HK-2 (cell line): ENCODE data around the gene ATPAF1.
A peak's percentile ranks its signal among the peaks of the same experiment; 100 is the strongest.
"Not testable (repeated sequence)": the region's sequence is repeated elsewhere in the genome, so short reads cannot be mapped to it uniquely, and the experiment has no call there.

Experiments
- DNase-seq: peaks from one replicate; pipeline ENCODE4 v3.0.0-alpha.2; 2018; ENCODE audit not compliant: unreplicated experiment

Gene ATPAF1, protein sequence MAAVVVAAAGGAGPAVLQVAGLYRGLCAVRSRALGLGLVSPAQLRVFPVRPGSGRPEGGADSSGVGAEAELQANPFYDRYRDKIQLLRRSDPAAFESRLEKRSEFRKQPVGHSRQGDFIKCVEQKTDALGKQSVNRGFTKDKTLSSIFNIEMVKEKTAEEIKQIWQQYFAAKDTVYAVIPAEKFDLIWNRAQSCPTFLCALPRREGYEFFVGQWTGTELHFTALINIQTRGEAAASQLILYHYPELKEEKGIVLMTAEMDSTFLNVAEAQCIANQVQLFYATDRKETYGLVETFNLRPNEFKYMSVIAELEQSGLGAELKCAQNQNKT

DNA sequence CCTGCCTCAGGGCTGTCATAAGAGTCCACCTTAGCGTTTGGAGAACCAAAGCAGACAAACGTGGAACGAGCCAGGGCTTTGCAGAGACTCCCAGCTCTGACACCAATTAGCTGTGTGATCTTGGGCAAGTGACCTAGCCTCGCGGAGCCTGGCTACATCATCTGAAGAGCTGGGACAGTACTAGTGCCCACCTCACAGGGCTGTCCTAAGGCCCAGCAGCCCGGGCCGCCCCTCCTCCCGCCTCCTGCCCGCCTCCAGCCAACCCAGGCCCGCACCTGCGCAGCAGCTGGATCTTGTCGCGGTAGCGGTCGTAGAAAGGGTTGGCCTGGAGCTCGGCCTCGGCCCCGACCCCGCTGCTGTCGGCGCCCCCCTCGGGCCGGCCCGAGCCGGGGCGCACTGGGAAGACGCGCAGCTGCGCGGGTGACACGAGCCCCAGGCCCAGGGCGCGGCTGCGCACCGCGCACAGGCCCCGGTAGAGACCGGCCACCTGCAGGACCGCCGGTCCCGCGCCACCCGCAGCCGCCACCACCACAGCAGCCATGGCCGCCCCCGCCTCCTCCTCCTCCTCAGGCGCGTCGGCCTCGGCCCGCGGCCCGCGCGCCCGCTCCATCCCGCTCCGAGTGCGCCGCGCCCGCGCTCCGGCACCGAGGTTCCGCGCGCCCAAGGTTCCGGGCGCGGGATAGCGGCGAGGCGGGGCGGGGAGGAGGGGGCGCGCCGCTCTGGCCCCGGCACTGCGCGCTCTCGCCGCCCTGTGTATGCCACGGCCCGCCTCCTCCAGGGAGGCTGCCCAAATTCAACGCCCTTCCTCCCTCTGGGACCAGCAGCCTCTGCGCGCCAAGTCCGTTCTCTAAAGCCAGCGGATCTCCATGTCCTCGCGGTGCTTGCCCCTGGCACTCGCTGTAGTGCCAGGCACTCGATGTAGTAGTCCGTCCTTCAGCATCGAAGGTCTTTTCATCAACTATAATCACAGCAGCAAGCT lies at the start of gene ATPAF1:
Gene ATPAF1 (minus strand): TSS at position 583 of the 979 bp plus-strand sequence. CDS start 42 bp downstream, at position 541.
- DNase-seq: peak; percentile 49

GRCh38 chr1:46717654-46718053 lies 49.5 kb upstream of the ATPAF1 start:
- DNase-seq: no peak

DNA sequence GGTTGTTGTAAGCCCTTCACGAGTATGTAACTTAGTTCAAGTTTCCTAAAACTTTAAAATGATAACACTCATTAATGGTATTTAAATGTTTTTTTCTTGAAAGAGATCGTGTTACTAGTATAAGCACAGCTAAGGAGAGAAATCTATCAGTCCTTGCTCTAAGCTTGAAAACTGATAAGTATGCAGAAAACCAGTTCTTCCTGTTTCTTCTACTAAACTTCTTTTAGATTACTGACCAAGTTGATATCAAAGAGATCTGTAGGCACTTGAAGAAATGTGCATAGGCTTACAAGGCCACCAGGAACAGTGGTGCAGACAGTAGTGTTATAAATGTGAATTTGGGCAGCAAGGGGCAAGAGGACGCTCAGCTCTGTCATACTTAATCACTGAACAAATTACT lies 46.8 kb upstream of the ATPAF1 start:
- DNase-seq: no peak

DNA sequence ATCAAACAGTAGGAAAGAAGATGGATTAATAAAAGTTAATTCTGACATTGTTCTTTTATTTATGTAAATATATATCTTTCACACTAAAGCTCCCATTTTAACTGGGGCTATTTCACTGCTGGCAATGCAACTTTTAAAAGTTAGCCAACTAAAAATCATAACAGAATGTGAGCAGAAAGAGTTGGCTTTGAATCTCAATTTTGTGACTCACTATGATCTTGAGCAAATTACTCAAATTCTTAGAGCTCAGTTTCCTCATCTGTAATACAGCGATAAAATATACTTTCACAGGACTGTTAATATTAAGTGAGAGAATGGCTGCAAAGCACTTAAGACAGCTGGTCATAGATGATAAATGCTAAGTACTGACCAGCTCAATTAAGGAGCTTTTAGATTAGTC lies 40.0 kb upstream of the ATPAF1 start:
- no peak for DNase-seq

DNA sequence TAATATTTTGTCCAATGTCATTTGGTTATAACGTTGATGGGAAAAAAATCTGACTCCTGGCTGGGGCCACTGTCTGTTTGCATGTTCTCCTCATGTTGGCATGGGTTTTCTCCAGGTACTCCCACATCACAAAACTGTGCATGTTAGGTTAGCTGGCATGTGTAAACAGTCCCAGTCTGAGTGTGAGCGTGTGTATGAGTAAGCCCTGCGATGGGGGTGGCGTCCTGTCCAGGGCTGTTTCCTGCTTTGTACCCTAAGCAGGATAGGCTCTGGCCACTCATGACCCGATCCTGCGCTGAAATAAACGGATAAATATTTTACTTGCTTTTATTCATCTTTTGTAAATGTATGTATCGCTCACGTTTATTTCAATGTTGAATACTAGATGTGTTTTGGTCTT lies 37.2 kb upstream of the ATPAF1 start:
- DNase-seq: no peak

DNA sequence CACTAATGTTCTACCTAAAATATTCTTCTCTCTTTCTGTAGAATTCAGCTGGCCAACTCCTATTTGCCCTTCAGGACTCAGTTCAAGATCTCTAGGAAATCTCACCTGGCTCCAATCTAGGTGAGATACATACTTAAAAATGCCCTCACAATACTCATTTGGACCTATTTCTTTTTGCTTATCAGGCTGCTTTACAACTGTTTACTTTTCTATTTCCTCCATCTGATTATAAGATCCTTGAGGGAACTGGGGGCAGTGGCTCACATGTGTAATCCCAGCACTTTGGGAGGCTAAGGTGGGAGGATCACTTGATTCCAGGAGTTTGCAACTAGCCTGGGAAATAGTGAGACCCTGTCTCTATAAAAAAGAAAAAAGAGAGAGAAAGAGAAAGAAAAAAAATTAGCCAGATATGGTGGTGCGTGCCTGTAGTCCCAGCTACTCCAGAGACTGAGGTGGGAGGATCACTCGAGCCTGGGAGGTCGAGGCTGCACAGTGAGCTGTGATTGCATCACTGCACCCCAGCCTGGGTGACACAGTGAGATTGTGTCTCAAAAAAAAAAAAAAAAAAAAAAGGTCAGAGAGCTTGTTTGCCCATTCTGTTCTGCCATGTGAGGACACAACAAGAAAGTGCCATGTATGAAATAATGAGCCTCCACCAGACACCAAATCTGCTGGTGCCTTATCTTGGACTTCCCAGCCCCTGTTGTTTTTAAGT lies 35.9 kb upstream of the ATPAF1 start:
- DNase-seq: no peak

GRCh38 chr1:46699666-46700065 lies 31.5 kb upstream of the ATPAF1 start:
- DNase-seq: no peak

GRCh38 chr1:46697053-46697452 lies 28.9 kb upstream of the ATPAF1 start:
- no peak for DNase-seq

GRCh38 chr1:46694676-46695075 lies 26.5 kb upstream of the ATPAF1 start:
- not testable (repeated sequence) for DNase-seq

DNA sequence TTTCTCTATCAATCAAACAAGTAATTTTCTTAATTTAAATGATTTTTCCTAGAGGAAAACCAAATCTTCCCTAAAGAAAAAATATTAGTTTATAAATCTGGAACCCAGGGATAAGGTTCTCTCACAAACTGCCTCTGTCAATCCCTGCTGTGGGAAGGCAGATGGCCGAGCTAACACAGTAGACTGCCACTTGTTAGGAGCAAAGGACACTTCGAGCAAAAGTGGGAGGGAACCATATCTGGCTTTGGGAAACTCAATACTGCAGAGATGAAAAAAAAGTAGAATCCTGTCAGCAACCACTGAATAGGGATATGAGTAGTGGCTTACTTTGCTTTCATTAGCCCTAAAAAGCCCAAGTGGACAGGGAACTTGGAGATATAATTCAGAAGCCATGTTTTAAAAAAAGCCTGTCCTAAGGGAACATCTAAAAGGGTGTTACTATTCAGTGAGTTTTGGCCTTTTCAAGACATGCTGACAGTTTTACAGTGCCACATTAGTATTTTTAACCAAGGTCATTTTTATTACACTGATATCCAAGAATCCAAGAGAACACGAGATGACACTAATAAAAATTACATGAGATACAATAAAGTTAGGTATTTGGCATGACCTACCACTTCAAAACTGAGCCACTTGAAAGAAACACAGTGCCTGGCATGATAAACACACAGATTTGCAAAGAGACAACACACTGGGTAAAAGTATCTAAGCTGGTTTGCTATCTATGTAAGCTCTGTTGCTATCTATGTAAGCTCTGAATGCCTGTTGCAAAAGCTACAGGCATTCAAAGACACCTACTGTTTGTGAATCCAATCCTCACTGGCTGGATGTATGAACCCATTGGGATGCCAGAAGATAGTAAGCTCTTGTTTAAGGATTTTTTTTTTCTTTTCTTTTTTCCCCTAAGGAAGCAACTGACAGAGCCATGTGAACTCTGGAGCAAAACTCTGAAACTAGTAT lies 24.9 kb upstream of the ATPAF1 start:
- DNase-seq: no peak

DNA sequence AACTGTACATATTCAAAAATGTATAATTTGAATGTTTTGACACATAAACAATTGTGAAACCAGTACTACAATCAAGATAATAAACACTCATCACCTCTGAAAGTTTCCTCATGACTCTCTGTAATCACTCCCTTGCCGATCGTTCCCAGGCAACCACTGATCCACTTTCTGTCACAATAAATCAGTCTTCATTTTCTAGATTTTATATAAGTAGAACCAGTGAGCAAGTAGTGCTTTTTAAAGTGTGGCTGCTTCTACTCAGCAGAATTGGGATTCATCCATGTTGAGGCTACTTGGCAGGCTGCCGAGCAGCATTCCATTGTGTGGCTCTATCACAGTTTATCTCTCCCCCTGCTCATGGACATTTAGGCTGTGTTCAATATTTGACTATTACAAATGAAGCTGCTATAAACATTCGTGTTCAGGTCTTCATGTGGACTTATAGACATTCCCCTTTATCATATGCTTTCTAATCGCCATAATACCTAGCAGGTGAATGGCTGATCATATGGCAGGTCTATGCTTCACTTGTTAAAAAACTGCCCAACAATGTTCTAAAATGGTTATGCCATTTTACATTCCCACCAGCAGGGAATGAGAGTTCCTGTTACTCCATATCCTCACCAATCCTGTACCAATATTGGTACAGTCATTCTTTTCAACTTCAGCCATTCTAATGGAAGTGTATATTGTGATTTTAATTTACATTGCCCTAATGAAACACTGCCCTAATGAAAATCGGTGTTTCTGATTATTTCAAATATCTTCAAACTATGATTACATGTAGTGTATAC lies 24.0 kb upstream of the ATPAF1 start:
- no peak for DNase-seq

DNA sequence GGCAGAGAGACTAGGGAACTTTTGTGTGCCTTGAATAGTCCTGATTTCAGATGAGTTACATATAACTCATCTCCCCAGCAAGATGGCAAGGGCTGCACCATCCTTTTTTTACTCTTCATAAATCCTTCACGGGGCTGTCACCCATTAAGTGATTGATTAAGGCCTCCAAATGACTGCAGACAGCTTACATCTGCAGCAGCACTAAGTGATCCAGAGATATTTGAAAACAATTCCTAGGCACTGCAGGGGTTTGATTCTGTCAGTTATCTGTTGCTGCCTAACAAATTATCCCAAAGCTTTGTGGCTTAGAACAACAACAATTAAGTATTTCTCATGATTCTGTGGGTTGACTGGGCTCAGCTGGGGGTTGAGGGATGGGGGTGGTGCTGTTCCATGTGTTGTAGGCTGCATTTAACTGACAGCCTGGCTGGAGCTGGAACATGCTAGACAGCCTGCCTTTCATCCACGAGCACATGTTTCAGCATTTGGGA lies 22.8 kb upstream of the ATPAF1 start:
- DNase-seq: no peak

GRCh38 chr1:46689897-46690296 lies 21.7 kb upstream of the ATPAF1 start:
- DNase-seq: no peak

DNA sequence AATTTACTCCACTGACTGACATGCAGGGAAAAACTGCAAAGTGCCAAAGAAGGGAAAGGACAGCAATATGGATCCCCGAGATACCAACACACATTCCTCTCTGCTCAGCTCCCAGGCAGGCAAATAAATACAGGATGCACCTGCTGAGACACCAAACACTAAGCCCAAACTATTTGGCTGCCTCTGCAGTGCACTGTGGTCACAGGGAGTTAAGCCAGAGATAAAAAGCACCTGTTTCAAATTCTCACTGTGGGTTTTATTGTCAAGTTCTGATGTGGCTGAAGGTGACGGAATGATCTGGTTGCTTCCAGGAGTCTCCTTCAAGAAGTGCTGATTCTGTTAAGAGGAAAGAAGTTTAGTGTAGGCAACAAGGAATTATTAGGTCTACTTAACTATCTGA lies 21.2 kb upstream of the ATPAF1 start:
- no peak for DNase-seq

- DNase-seq: no peak
These were observed 19.9 kb upstream of the ATPAF1 start for GRCh38 chr1:46687921-46688509.

DNA sequence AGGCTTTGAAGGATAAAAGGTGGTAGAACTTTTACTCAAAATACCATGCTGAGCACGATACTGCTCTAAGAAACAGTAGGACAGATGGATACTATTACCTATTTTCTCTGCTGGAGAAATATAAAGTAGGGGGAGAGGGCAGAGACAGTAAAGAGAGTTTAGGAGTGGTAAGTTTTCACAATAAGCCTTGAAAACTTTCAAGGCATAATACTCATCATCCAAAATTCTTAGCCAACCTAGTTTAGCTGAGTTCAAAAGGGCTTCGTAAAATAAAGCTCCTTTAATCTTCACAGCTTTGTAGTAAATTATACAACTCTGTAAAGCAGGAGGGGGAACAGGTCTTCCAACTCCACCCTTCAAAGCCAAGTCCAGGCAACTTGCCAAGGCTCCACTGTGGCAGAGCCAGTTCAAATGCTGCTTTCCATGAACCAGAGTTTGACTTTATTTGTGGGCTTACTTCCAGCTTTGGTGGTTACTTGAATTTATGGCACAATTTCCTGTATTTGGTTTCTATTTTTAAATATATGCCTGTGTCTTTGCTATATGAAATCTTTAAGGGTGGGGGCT lies 19.0 kb upstream of the ATPAF1 start:
- DNase-seq: no peak

DNA sequence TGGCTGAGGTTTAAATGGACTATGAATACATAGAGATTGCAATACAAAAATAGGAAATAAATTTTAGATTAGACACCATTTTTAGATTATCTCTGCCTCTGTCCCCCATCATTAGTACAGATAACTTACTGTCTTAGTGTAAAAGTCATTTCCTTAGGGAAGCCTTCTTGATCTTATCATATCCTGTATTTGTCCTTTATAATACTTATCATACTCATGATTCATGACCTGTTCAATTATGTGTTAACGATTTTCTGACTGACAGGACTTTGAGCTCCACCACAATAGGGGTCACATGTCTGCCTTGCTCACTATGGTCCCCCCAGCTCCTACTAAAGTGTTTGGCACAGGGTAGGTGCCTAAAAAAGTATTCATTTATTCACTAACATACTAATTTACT lies 18.1 kb upstream of the ATPAF1 start:
- no peak for DNase-seq

- no peak for DNase-seq
These were observed 16.5 kb upstream of the ATPAF1 start for GRCh38 chr1:46684670-46685069.

DNA sequence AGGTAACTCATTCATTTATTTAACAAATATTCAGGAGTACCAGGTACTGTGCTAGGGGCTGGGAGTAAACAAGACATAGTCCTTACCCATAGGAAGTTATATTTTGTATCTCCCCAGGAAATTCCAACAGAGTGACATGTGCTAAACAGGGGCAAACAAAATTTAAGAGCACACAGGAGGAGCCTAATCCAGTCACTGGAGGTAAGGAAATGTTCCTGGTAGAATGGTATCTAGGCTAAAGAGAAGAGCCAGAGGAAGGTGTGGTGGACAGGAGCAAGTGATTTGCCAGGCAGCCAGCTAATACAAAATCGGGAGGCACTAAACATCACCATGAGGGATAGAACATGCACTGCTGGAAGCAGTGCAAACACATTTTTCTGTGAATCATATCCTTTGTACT lies 13.9 kb upstream of the ATPAF1 start:
- DNase-seq: no peak
